ENCODE results near the gene E2F1.
"Not testable (repeated sequence)": the region's sequence is repeated elsewhere in the genome, so short reads cannot be mapped to it uniquely, and the experiment has no call there.

The E2F1 gene

DNA sequence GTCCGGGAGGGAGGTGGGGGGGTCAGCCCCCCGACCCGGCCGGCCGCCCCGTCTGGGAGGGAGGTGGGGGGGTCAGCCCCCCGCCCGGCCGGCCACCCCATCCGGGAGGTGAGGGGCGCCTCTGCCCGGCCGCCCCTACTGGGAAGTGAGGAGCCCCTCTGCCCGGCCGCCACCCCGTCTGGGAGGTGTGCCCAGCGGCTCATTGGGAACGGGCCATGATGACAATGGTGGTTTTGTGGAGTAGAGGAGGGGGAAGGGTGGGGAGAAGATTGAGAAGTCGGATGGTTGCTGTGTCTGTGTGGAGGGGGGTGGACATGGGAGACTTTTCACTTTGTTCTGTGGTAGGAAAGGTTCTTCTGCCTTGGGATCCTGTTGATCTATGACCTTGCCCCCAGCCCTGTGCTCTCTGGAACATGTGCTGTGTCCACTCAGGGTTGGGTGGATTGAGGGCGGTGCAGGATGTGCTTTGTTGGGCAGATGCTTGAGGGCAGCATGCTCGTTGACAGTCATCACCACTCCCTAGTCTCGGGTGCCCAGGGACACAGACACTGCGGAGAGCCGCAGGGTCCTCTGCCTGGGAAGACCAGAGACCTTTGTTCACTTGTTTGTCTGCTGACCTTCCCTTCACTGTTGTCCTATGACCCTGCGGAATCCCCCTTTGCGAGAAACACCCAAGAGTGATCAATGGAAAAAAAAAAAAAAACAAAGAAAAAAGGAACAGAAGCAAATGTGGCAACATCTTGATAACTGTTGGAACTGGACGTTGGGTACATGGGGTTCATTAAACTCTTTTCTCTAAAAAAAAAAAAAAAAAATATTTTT is 15.7 kb upstream of the E2F1 start:
- H3K4me1 ChIP-seq (ENCODE audit: insufficient read depth, low read length) = no peaks in the 10 kb centered on the region
- H3K79me2 ChIP-seq (ENCODE audit: insufficient read depth, low read length) = no peaks in the 10 kb centered on the region
- H3K36me3 ChIP-seq (ENCODE audit: insufficient read depth, low read length) = peaks cover 10% of the 10 kb centered on the region
- no peaks in the 10 kb centered on the region for H4K20me1 ChIP-seq (ENCODE audit: insufficient read depth, low read length)
- DNase-seq (no peak), ATAC-seq (ENCODE audit: insufficient read depth, low read depth) (no peak)
- no peak overlapping the region for H3K27ac ChIP-seq (ENCODE audit: low read length)
- no peak overlapping the region for H3K9ac ChIP-seq (ENCODE audit: low read depth, low read length)
- H2AFZ ChIP-seq (ENCODE audit: low read depth, low read length) = no peak overlapping the region
- H3K4me2 ChIP-seq (ENCODE audit: insufficient read depth, low read length) = no peak overlapping the region
- TF ChIP-seq, protein P1, sequence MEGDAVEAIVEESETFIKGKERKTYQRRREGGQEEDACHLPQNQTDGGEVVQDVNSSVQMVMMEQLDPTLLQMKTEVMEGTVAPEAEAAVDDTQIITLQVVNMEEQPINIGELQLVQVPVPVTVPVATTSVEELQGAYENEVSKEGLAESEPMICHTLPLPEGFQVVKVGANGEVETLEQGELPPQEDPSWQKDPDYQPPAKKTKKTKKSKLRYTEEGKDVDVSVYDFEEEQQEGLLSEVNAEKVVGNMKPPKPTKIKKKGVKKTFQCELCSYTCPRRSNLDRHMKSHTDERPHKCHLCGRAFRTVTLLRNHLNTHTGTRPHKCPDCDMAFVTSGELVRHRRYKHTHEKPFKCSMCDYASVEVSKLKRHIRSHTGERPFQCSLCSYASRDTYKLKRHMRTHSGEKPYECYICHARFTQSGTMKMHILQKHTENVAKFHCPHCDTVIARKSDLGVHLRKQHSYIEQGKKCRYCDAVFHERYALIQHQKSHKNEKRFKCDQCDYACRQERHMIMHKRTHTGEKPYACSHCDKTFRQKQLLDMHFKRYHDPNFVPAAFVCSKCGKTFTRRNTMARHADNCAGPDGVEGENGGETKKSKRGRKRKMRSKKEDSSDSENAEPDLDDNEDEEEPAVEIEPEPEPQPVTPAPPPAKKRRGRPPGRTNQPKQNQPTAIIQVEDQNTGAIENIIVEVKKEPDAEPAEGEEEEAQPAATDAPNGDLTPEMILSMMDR (IDR thresholded peaks at IDR 0.05; ENCODE audit: borderline replicate concordance, extremely low read depth, low read length, poor library complexity, severe bottlenecking) = no peak
- no peak for TF ChIP-seq EZH2 (IDR thresholded peaks at IDR 0.05; ENCODE audit: borderline replicate concordance, low read depth, low read length, severe bottlenecking)
- no peaks in the 10 kb centered on the region for H3K9me3 ChIP-seq (ENCODE audit: insufficient read depth, low read length, severe bottlenecking)
- H3K27me3 ChIP-seq (ENCODE audit: insufficient read depth, low read length, poor library complexity) = no peaks in the 10 kb centered on the region
- H3K4me3 ChIP-seq (ENCODE audit: low read depth in 1 of 2, low read length in 2 of 2) = no peak overlapping the region

- not testable (repeated sequence) for H3K9me3 ChIP-seq (ENCODE audit: insufficient read depth, low read length, severe bottlenecking)
Observed at GRCh38 chr20:33700696-33701441, 14.7 kb upstream of the E2F1 start.

GRCh38 chr20:33698966-33699365 is 12.8 kb upstream of the E2F1 start:
- H3K4me3 ChIP-seq (ENCODE audit: low read depth in 1 of 2, low read length in 2 of 2); H3K4me1 ChIP-seq (ENCODE audit: insufficient read depth, low read length); H3K9me3 ChIP-seq (ENCODE audit: insufficient read depth, low read length, severe bottlenecking); H3K79me2 ChIP-seq (ENCODE audit: insufficient read depth, low read length); H4K20me1 ChIP-seq (ENCODE audit: insufficient read depth, low read length); H3K36me3 ChIP-seq (ENCODE audit: insufficient read depth, low read length); H3K4me2 ChIP-seq (ENCODE audit: insufficient read depth, low read length); H2AFZ ChIP-seq (ENCODE audit: low read depth, low read length); H3K27ac ChIP-seq (ENCODE audit: low read length); ATAC-seq (ENCODE audit: insufficient read depth, low read depth); DNase-seq; H3K9ac ChIP-seq (ENCODE audit: low read depth, low read length); H3K27me3 ChIP-seq (ENCODE audit: insufficient read depth, low read length, poor library complexity): not testable (repeated sequence)

More at GRCh38 chr20:33700696-33701441, 14.7 kb upstream of the E2F1 start:
- H3K9ac ChIP-seq (ENCODE audit: low read depth, low read length); H3K4me2 ChIP-seq (ENCODE audit: insufficient read depth, low read length); ATAC-seq (ENCODE audit: insufficient read depth, low read depth); H3K36me3 ChIP-seq (ENCODE audit: insufficient read depth, low read length); H3K27me3 ChIP-seq (ENCODE audit: insufficient read depth, low read length, poor library complexity); H4K20me1 ChIP-seq (ENCODE audit: insufficient read depth, low read length); H3K27ac ChIP-seq (ENCODE audit: low read length); H2AFZ ChIP-seq (ENCODE audit: low read depth, low read length); H3K79me2 ChIP-seq (ENCODE audit: insufficient read depth, low read length); H3K4me3 ChIP-seq (ENCODE audit: low read depth in 1 of 2, low read length in 2 of 2); DNase-seq; H3K4me1 ChIP-seq (ENCODE audit: insufficient read depth, low read length): not testable (repeated sequence)

GRCh38 chr20:33697129-33697528 is 10.9 kb upstream of the E2F1 start:
- ATAC-seq (ENCODE audit: insufficient read depth, low read depth) (no peak), DNase-seq (no peak)
- Histone ChIP-seq H2AFZ (ENCODE audit: low read depth, low read length) (no peak overlapping the region), H3K79me2 (ENCODE audit: insufficient read depth, low read length) (no peaks in the 10 kb centered on the region), H3K27ac (ENCODE audit: low read length) (no peak overlapping the region), H3K36me3 (ENCODE audit: insufficient read depth, low read length) (no peaks in the 10 kb centered on the region), H3K4me3 (ENCODE audit: low read depth in 1 of 2, low read length in 2 of 2) (no peak overlapping the region), H3K9me3 (ENCODE audit: insufficient read depth, low read length, severe bottlenecking) (no peaks in the 10 kb centered on the region), H3K4me2 (ENCODE audit: insufficient read depth, low read length) (no peak overlapping the region), H4K20me1 (ENCODE audit: insufficient read depth, low read length) (no peaks in the 10 kb centered on the region), H3K4me1 (ENCODE audit: insufficient read depth, low read length) (no peaks in the 10 kb centered on the region), H3K9ac (ENCODE audit: low read depth, low read length) (no peak overlapping the region), H3K27me3 (ENCODE audit: insufficient read depth, low read length, poor library complexity) (no peaks in the 10 kb centered on the region)
- TF ChIP-seq, protein P1 (IDR thresholded peaks at IDR 0.05; ENCODE audit: borderline replicate concordance, extremely low read depth, low read length, poor library complexity, severe bottlenecking) = no peak

All from DND-41 (cell line).